HG02885 (cell line): Measurements from ENCODE around the gene ELF3.
"Not testable (repeated sequence)": the region's sequence is repeated elsewhere in the genome, so short reads cannot be mapped to it uniquely, and the experiment has no call there.

ENCODE experiments used
- ATAC-seq: cut with Tn5 transposase; IDR thresholded peaks from one replicate; pipeline ENCODE4 v1.9.1; 2021; ENCODE audit warnings: mild to moderate bottlenecking; ENCODE audit not compliant: unreplicated experiment, poor library complexity

The ELF3 gene

GRCh38 chr1:202063093-202063492 lies 52.7 kb downstream of the ELF3 start:
- ATAC-seq: no peak

GRCh38 chr1:202064889-202065312 lies 54.5 kb downstream of the ELF3 start:
- ATAC-seq: not testable (repeated sequence)
